NCI-H2107 treated with DMSO at 0.1 percent for 48 hours (cell line): Measurements from ENCODE around the gene PXDN.

Experiments
- DNase-seq: peaks from one replicate; lab custom pipeline; 2025; ENCODE audit not compliant: unreplicated experiment; lab: John Stamatoyannopoulos, UW

PXDN gene

GRCh38 chr2:1588051-1588977 is 156.0 kb downstream of the PXDN start:
- DNase-seq, result no peak

DNA sequence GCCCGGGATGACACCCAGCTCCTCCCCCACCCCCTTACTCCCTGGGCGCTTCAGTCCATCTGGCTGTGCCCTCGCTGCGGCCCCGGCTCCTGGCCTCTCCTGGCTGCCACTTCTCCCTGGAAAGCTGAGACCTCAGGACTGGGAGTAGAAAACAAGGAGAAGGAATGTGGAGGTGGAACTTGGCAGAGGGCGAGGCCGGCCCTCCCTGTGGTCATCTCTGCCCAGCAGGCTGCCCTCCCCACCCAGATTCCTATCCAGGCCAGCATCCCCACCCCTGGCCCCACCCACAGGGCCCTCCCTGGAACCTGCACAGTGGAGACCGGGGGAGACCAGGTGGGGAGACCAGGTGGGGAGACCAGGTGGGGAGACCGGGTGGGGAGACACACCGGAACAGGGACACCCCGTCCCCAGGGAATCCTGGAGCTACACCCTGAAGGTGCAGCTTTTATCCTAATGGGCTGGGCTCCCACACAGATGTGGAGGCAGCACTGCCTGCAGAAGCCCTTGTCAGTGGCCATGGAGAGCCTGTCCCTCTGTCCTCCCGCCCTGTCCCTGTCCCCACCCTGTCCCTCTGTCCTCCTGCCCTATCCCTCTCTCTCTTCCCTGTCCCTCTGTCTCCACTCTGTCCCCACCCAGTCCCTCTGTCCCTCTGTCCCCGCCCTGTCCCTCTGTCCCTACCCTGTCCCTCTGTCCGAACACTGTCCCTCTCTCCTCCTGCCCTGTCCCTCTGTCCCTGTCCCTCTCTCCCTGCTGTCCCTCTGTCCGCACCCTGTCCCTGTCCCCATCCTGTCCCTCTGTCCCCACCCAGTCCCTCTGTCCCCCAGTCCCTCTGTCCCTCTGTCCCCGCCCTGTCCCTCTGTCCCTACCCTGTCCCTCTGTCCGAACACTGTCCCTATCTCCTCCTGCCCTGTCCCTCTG is 157.1 kb downstream of the PXDN start:
- no peak for DNase-seq

DNA sequence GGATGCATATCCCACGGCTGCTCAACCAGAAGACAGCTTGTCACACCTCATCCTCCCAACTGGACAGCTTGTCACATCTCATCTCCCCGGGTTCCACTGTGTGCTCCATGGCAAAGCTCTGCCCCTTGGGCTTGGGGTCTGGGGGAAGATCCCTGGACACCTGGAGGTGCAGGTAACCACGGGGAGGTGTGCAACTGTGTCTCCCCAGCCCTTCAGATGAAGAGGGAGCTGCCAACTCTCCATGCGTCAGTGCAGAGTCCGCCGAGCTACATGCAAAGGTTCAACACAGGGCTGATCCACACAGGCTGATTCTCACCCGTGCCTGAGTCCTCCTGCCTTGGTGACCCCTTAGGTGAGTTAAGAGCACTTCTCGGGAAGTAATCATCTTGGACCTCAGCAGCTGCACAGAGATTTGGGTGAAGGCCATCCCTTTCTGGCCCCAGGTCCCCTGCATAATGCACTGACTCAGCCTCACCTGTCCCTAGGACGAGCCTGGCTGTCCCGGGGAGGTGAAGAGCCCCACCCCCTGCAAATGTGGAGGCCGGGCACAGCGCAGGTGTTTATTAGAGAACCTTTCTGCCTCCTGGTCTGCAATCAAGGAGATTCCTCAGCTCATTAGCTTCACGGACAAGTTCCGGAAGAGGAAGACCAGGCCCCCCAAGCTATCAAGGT is 157.9 kb downstream of the PXDN start:
- DNase-seq, result no peak

- no peak for DNase-seq
Measured at GRCh38 chr2:1585635-1586034, 158.7 kb downstream of the PXDN start.

DNA sequence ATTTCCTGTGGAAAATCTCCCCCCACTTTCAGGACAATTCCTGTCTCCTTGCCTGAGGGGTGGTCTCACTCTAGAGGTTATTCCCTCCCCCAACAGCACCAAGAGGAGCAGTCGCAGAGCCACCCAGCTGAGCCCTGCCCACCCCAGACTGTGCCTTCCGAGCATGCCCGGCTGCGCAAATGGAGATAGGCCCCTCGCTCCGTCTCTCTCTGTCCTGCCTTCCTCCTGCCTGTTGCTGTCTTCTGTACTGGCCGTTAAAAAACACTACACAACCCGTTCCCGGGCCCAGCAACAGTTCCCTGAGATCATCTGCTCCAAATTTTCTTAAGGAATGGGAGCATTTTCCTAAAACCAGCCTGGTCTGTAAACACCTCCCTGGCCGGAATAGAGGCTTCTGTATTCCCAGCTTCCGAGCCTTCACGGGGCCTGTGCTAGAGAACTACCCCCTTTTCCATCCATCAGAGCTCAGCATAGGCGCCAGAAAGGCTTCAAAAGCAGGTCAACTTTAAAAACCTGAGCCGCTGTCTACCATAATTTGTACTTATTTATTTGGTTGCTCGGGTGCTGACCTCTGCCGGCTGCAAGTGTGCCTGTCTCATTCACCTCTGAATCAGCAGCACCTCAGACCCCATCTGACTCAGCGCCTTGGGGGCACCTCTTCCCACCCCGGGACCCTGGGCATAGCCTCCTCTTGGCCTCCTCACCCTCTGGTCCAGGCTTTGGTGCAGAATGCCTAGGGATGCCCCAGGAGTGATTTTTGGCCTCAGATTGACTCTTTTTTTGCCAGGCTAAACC is 159.4 kb downstream of the PXDN start:
- no peak for DNase-seq

GRCh38 chr2:1584051-1584531 is 160.2 kb downstream of the PXDN start:
- no peak for DNase-seq

DNA sequence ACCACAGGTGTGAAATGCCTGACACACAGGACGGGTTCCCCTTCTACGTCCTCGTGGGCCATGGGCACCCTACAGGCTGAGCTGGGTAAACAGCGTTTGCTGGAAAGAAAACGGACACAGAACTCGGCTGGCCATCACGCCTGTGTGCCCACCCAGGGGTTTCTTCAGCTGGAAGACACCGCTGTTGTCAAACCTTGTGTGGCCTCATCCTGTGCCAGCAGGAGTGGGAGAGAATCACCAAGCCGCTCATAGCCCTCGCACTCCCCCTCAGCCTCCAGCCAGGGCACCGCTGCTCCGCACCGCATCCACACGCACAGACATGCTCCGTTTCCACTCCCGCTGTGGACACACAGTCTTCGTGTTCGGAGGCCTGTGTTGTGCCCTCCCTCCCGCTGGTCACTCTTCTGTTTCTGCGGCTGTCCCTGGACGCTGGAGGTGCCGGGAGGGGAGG is 161.4 kb downstream of the PXDN start:
- no peak for DNase-seq

GRCh38 chr2:1581965-1582625 is 162.2 kb downstream of the PXDN start:
- no peak for DNase-seq
